Epidermal melanocyte (primary cell): ENCODE data around the gene UBE2K.
"Not testable (repeated sequence)": the region's sequence is repeated elsewhere in the genome, so short reads cannot be mapped to it uniquely, and the experiment has no call there.

ENCODE experiments used
- DNase-seq: peaks from one replicate; pipeline ENCODE4 v3.0.0; 2011; ENCODE audit warnings: low spot score; ENCODE audit not compliant: insufficient read length

Gene UBE2K

GRCh38 chr4:39792976-39793375 is 95.0 kb downstream of the UBE2K start:
- not testable (repeated sequence) for DNase-seq

DNA sequence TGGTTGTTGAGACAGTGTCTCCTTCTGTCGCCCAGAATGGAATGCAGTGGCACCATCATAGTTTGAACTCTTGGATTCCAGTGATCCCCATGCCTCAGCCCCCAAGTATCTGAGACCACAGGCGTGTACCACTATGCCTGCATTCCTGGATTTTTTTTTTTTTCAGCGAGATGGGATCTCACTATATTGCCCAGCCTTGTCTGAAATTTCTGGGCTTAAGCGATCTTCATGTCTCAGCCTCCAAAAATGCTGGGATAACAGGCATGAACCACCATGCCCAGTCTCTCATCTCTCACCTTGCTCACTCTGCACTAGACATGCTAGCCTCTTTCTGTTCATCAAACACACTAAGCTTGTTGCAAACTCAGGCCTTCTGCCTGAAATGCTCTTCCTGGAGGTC is 104.1 kb downstream of the UBE2K start:
- no peak for DNase-seq

DNA sequence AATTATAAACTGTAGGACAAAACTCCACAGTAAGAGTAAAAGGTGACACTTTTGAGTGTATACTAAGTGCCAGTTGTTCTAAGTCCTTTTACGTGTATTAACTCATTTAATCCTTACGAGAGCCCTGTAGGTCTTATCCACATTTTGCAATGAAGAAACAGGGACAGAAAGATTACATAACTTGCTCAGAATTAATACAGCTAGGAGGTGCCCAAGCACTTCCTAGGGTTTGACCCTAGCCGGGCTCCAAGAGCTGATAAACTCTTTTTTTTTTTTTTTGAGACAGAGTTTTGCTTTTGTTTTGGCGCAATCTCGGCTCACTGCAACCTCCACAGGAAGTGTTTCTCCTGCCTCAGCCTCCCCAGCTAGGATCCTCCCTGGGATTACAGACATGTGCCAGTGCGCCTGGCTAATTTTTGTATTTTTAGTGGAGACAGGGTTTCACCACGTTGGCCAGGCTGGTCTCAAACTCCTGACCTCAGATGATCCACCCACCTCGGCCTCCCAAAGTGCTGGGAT is 110.4 kb downstream of the UBE2K start:
- no peak for DNase-seq

GRCh38 chr4:39812500-39812899 is 114.6 kb downstream of the UBE2K start:
- no peak for DNase-seq

GRCh38 chr4:39813033-39813432 is 115.1 kb downstream of the UBE2K start:
- DNase-seq = not testable (repeated sequence)

DNA sequence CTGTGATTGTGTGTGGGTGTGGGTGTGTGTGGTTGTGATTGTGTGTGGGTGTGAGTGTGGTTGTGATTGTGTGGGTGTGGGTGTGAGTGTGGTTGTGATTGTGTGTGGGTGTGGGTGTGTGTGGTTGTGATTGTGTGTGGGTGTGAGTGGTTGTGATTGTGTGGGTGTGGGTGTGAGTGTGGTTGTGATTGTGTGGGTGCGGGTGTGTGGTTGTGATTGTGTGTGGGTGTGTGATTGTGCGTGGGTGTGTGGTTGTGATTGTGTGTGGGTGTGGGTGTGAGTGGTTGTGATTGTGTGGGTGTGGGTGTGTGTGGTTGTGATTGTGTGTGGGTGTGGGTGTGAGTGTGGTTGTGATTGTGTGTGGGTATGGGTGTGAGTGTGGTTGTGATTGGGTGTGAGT is 115.8 kb downstream of the UBE2K start:
- not testable (repeated sequence) for DNase-seq

GRCh38 chr4:39814403-39815185 is 116.7 kb downstream of the UBE2K start:
- no peak for DNase-seq

DNA sequence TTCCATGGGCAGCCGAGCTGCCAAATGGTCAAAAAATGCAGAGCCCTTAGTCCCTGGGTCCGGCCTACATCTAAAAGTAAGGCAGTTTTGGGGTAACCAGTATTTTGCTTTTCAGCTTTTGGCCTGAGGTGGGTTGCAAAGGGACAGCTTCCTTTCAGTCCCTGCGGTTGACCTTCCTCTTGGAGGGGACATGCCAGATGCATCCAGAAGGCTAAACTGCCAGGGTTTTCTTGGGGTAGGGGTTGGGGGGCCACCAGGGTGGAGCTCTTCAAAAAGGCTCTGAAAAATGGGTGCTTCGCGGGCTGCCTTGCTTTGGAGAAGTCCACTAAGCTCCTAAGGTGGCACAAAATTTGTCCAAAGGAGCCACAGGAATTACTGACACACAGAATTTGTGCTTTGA is 120.7 kb downstream of the UBE2K start:
- DNase-seq = no peak

DNA sequence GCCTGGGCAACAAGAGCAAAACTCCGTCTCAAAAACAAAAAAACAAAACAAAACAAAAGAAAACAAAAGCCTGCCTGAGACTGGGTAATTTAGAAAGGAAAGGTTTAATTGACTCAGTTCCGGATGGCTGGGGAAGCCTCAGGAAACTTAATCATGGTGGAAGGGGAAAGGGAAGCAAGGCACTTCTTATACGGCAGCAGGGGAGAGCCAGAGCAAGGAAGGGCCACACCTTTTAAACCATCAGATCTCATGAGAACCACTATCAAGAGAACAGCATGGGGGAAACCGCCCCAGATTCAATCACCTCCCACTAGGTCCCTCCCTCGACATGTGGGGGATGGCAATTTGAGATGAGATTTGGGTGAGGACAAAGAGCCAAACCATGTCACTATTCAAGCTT is 122.2 kb downstream of the UBE2K start:
- no peak for DNase-seq

DNA sequence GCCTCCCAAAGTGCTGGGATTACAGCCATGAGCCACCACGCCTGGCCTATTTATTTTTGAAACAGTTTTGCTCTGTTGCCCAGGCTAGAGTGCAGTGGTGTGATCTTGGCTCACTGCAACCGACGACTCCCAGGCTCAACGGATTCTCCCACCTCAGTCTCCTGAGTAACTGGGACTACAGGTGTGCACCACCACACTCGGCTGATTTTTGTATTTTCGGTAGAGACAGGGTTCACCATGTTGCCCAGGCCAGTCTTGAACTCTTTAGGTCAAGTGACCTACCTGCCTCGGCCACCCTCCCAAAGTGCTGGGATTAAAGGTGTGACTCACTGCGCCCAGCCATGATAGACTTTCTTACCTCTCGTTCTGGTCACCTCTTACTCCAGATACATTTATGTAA is 124.0 kb downstream of the UBE2K start:
- DNase-seq = no peak

- DNase-seq = no peak
Observed at GRCh38 chr4:39822662-39823061, 124.7 kb downstream of the UBE2K start.

- no peak for DNase-seq
Observed at GRCh38 chr4:39823191-39823590, 125.3 kb downstream of the UBE2K start.

DNA sequence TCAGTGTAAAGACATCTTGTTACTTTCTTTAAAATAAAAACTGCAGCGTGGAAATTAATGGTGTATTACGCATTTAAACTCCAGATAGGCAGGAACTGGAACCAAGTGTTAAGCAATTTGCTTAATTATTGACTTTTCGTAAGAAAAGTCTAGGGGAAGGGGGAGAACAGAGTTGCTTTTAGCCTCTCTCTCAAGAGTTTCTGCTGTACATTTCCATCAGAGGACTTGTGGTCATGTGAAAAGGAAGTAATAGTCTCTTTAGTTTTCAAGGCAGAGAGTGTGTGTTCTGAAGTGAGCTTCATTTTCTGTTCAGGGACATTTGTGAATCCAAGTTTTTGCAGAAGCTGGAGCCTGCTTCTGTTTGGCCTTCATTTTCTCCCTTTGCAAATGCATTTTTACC is 127.2 kb downstream of the UBE2K start:
- no peak for DNase-seq

DNA sequence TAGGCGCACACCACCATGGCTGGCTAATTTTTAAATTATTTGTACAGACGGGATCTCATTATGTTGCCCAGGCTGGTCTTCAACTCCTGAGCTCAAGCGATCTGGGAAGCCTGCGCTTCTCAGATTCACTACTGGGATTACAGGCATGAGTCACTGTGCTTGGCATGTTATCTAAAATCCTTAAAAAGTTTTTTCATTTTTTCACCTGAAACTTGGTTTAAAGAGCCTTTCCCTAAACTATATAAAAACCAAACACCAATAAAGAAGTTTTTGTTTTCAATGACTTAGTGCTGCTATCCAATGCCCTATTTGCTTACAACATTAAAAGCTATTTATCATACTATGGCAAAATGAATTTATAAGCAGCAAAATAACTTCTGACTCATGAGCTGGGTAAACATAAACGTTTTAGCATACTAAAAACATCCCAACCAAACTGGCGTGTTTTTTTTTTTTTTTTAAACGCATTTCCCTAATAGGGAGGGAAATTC is 127.8 kb downstream of the UBE2K start:
- no peak for DNase-seq
